ENCODE results near the gene MAPK11. TPM values are rescaled to one million over a fixed set of nuclear protein-coding genes. Genes with fewer than 3 reads are reported as not detected.

The MAPK11 gene
- total RNA-seq, 1 donor from 2014 or later, result 3.4 TPM

DNA sequence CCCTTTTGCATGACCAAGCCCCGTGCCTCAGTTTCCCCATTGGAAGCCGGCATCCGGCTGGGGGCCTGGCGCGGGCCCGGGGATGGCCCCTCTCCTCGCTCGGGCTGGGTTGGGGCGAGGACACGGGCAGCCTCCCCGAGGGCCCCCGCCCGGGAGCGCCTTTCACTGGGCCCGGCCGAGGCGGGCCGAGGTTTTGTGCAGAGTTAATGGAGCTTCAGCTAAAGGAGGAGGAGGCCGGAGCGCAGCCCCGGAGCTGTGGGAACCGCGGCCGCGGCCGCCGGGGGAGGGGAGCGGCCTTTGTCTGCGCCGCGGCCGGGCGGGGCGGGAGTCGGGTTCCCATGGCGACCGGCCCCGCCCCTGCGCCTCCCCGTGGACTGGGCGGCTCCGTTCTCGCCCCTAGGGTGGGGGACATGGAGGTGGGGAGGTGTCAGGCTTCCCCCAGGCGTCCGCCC lies 1.4 kb upstream of the MAPK11 start:
- TF ChIP-seq, protein P1, sequence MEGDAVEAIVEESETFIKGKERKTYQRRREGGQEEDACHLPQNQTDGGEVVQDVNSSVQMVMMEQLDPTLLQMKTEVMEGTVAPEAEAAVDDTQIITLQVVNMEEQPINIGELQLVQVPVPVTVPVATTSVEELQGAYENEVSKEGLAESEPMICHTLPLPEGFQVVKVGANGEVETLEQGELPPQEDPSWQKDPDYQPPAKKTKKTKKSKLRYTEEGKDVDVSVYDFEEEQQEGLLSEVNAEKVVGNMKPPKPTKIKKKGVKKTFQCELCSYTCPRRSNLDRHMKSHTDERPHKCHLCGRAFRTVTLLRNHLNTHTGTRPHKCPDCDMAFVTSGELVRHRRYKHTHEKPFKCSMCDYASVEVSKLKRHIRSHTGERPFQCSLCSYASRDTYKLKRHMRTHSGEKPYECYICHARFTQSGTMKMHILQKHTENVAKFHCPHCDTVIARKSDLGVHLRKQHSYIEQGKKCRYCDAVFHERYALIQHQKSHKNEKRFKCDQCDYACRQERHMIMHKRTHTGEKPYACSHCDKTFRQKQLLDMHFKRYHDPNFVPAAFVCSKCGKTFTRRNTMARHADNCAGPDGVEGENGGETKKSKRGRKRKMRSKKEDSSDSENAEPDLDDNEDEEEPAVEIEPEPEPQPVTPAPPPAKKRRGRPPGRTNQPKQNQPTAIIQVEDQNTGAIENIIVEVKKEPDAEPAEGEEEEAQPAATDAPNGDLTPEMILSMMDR (IDR thresholded peaks at IDR 0.05; ENCODE audit: insufficient read depth, low read length, severe bottlenecking), result peak; percentile 56
- Histone ChIP-seq H3K4me3 (ENCODE audit: low read depth, low read length) (peak overlapping the region; percentile 44), H3K36me3 (ENCODE audit: control insufficient read depth, insufficient read depth, low read length) (peaks cover 12% of the 10 kb centered on the region), H3K27me3 (ENCODE audit: control insufficient read depth, insufficient read depth, low read length) (no peaks in the 10 kb centered on the region)
- no peak for FAIRE-seq
- DNase-seq (ENCODE audit: low read depth), result no peak

- TF ChIP-seq, protein P1 (IDR thresholded peaks at IDR 0.05; ENCODE audit: insufficient read depth, low read length, severe bottlenecking), result no peak
- Histone ChIP-seq H3K4me3 (ENCODE audit: low read depth, low read length) (peak overlapping the region; percentile 44), H3K27me3 (ENCODE audit: control insufficient read depth, insufficient read depth, low read length) (no peaks in the 10 kb centered on the region), H3K36me3 (ENCODE audit: control insufficient read depth, insufficient read depth, low read length) (peaks cover 9% of the 10 kb centered on the region)
- DNase-seq (ENCODE audit: low read depth), result peak; percentile 42
- no peak for FAIRE-seq
These were observed 650 bp upstream of the MAPK11 start for GRCh38 chr22:50270666-50271394.

- Histone ChIP-seq H3K27me3 (ENCODE audit: control insufficient read depth, insufficient read depth, low read length) (no peaks in the 10 kb centered on the region), H3K36me3 (ENCODE audit: control insufficient read depth, insufficient read depth, low read length) (peaks cover 2% of the 10 kb centered on the region), H3K4me3 (ENCODE audit: low read depth, low read length) (peak overlapping the region; percentile 44)
- TF ChIP-seq, protein P1 (IDR thresholded peaks at IDR 0.05; ENCODE audit: insufficient read depth, low read length, severe bottlenecking), result no peak
- FAIRE-seq (no peak), DNase-seq (ENCODE audit: low read depth) (no peak)
These were observed 609 bp downstream of the MAPK11 start for GRCh38 chr22:50269573-50269969.

DNA sequence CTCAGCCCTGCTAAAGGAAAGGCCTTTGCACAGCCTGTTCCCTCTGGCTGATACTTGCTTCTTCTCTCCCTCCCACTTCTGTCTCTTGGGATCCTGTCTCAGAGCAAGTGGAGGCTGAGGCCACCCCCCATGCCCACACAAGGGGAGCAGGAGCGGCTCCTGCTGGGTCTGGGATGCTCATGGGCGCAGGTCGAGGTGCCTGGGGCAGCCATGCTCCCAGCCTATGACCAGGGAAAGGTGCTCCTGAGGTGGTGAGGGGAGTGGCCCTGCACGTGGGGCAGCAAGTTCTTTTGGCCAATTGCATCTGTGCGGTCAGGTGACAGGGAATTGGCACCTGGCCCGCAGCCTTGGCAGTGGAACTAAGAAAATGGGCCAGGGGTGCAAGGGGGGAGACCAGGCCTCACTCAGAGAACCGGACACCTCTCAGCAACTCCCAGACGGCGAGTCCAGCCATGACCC lies 1.5 kb downstream of the MAPK11 start:
- DNase-seq (ENCODE audit: low read depth), result no peak
- Histone ChIP-seq H3K36me3 (ENCODE audit: control insufficient read depth, insufficient read depth, low read length) (no peaks in the 10 kb centered on the region), H3K4me3 (ENCODE audit: low read depth, low read length) (no peak overlapping the region), H3K27me3 (ENCODE audit: control insufficient read depth, insufficient read depth, low read length) (no peaks in the 10 kb centered on the region)
- TF ChIP-seq, protein P1 (IDR thresholded peaks at IDR 0.05; ENCODE audit: insufficient read depth, low read length, severe bottlenecking), result no peak
- no peak for FAIRE-seq

GRCh38 chr22:50267591-50268390 lies 2.4 kb downstream of the MAPK11 start:
- H3K4me3 ChIP-seq (ENCODE audit: low read depth, low read length), result peak overlapping the region; percentile 27
- H3K27me3 ChIP-seq (ENCODE audit: control insufficient read depth, insufficient read depth, low read length), result no peaks in the 10 kb centered on the region
- TF ChIP-seq, protein P1 (IDR thresholded peaks at IDR 0.05; ENCODE audit: insufficient read depth, low read length, severe bottlenecking), result peak; percentile 40
- FAIRE-seq, result no peak
- no peaks in the 10 kb centered on the region for H3K36me3 ChIP-seq (ENCODE audit: control insufficient read depth, insufficient read depth, low read length)
- DNase-seq (ENCODE audit: low read depth), result peak; percentile 32

All from bronchial epithelial cell (primary cell).